Measurements from ENCODE around the gene PHF5A.

PHF5A gene

GRCh38 chr22:41417622-41418390, 50.7 kb downstream of the PHF5A start:
- no peak for DNase-seq (ENCODE audit: low read depth in 2 of 2)

GRCh38 chr22:41415554-41415953, 52.9 kb downstream of the PHF5A start:
- no peak for DNase-seq (ENCODE audit: low read depth in 2 of 2)

GRCh38 chr22:41411021-41411851, 57.3 kb downstream of the PHF5A start:
- DNase-seq (ENCODE audit: low read depth in 2 of 2), result no peak

GRCh38 chr22:41410311-41410751, 58.2 kb downstream of the PHF5A start:
- DNase-seq (ENCODE audit: low read depth in 2 of 2), result no peak
